ENCODE data around the gene C12orf76. TPM values are rescaled to one million over a fixed set of nuclear protein-coding genes. Genes with fewer than 3 reads are reported as not detected.
A peak's percentile ranks its signal among the peaks of the same experiment; 100 is the strongest.

C12orf76 gene
- total and polyA plus RNA-seq, 2 of the 13 experiments (the other 11 are each of a cell fraction or from before 2014, with no cell fraction given): 15.8 to 38.4 TPM

- TF ChIP-seq ZNF576 (CRISPR knock-in tag; IDR thresholded peaks at IDR 0.05): no peak
- TF ChIP-seq ZNF280B (CRISPR knock-in tag; IDR thresholded peaks at IDR 0.05; ENCODE audit: borderline replicate concordance): no peak
- TF ChIP-seq GATAD2A (CRISPR knock-in tag; IDR thresholded peaks at IDR 0.05): peak; percentile 92
- no peak for TF ChIP-seq EEA1 (CRISPR knock-in tag; IDR thresholded peaks at IDR 0.05; ENCODE audit: borderline replicate concordance)
- peak; percentile 61; the same call in 1 of the 2 replicates for TF ChIP-seq HOXA3 (CRISPR knock-in tag; IDR thresholded peaks at IDR 0.05)
- no peak for TF ChIP-seq ZNF530 (CRISPR knock-in tag; IDR thresholded peaks at IDR 0.05; ENCODE audit: low read depth)
- TF ChIP-seq ARID3A (IDR thresholded peaks at IDR 0.05; ENCODE audit: low read depth, low read length): no peak
- TF ChIP-seq SNAPC2 (CRISPR knock-in tag; IDR thresholded peaks at IDR 0.05): no peak
- TF ChIP-seq SKI (IDR thresholded peaks at IDR 0.05; ENCODE audit: partially characterized antibody): no peak
- TF ChIP-seq ZNF451 (CRISPR knock-in tag; IDR thresholded peaks at IDR 0.05): no peak
- TF ChIP-seq ZNF619 (CRISPR knock-in tag; IDR thresholded peaks at IDR 0.05): no peak
- no peak for TF ChIP-seq SRSF9 (IDR thresholded peaks at IDR 0.05; ENCODE audit: borderline replicate concordance, insufficient read depth, low read depth, low read length, poor library complexity, severe bottlenecking)
- TF ChIP-seq MLLT10 (CRISPR knock-in tag; IDR thresholded peaks at IDR 0.05): no peak
- TF ChIP-seq CREB1 (IDR thresholded peaks at IDR 0.05): no peak
- no peak for TF ChIP-seq CREB1 (CRISPR knock-in tag; IDR thresholded peaks at IDR 0.05)
- peak; percentile 82 to 93 for TF ChIP-seq NR2F1 (CRISPR knock-in tag; IDR thresholded peaks at IDR 0.05)
- TF ChIP-seq ZMAT3 (CRISPR knock-in tag; conservative IDR thresholded peaks at IDR 0.05): 0 out of 2 replicates have a peak, but pooled peaks have one; percentile 55
- peak; percentile 79; the same call in 1 of the 2 replicates for TF ChIP-seq ADNP (CRISPR knock-in tag; IDR thresholded peaks at IDR 0.05)
- TF ChIP-seq ZNF710 (CRISPR knock-in tag; IDR thresholded peaks at IDR 0.05; ENCODE audit: borderline replicate concordance): peak; percentile 65; the same call in 1 of the 2 replicates
- TF ChIP-seq CENPT (CRISPR knock-in tag; IDR thresholded peaks at IDR 0.05; ENCODE audit: low read depth): no peak
- no peak for TF ChIP-seq E2F1 (CRISPR knock-in tag; IDR thresholded peaks at IDR 0.05)
- peak; percentile 26; the same call in 1 of the 2 replicates for TF ChIP-seq ATF1 (CRISPR knock-in tag; IDR thresholded peaks at IDR 0.05)
- TF ChIP-seq DBP (CRISPR knock-in tag; IDR thresholded peaks at IDR 0.05; ENCODE audit: not compliant biosample characterization): no peak
Measured at GRCh38 chr12:110035534-110036104, 12.7 kb downstream of the C12orf76 start (continued).

All from HepG2 (cell line).